ENCODE data around the gene PCBD2.
"Not testable (repeated sequence)": the region's sequence is repeated elsewhere in the genome, so short reads cannot be mapped to it uniquely, and the experiment has no call there.

PCBD2 gene

GRCh38 chr5:134994560-134995156 lies 89.7 kb downstream of the PCBD2 start:
- no peak for TF ChIP-seq ZNF274 (IDR thresholded peaks at IDR 0.05; ENCODE audit: low read depth, low read length)
- H3K4me3 ChIP-seq (ENCODE audit: low read length), result no peak overlapping the region

- H3K4me3 ChIP-seq (ENCODE audit: low read length), result no peak overlapping the region
- no peak for TF ChIP-seq ZNF274 (IDR thresholded peaks at IDR 0.05; ENCODE audit: low read depth, low read length)
These were observed 91.0 kb downstream of the PCBD2 start for GRCh38 chr5:134995850-134996402.

GRCh38 chr5:134997015-134997414 lies 92.1 kb downstream of the PCBD2 start:
- no peak for TF ChIP-seq ZNF274 (IDR thresholded peaks at IDR 0.05; ENCODE audit: low read depth, low read length)
- H3K4me3 ChIP-seq (ENCODE audit: low read length), result no peak overlapping the region

- not testable (repeated sequence) for H3K4me3 ChIP-seq (ENCODE audit: low read length)
These were observed 93.1 kb downstream of the PCBD2 start for GRCh38 chr5:134998068-134998467.

GRCh38 chr5:135004376-135004775 lies 99.4 kb downstream of the PCBD2 start:
- no peak overlapping the region for H3K4me3 ChIP-seq (ENCODE audit: low read length)
- no peak for TF ChIP-seq ZNF274 (IDR thresholded peaks at IDR 0.05; ENCODE audit: low read depth, low read length)

GRCh38 chr5:135005076-135005475 lies 100.1 kb downstream of the PCBD2 start:
- H3K4me3 ChIP-seq (ENCODE audit: low read length), result no peak overlapping the region
- TF ChIP-seq ZNF274 (IDR thresholded peaks at IDR 0.05; ENCODE audit: low read depth, low read length), result no peak

GRCh38 chr5:135007305-135007704 lies 102.4 kb downstream of the PCBD2 start:
- no peak overlapping the region for H3K4me3 ChIP-seq (ENCODE audit: low read length)
- no peak for TF ChIP-seq ZNF274 (IDR thresholded peaks at IDR 0.05; ENCODE audit: low read depth, low read length)

GRCh38 chr5:135007749-135008363 lies 102.9 kb downstream of the PCBD2 start:
- TF ChIP-seq ZNF274 (IDR thresholded peaks at IDR 0.05; ENCODE audit: low read depth, low read length), result no peak
- no peak overlapping the region for H3K4me3 ChIP-seq (ENCODE audit: low read length)

GRCh38 chr5:135008556-135008955 lies 103.6 kb downstream of the PCBD2 start:
- TF ChIP-seq ZNF274 (IDR thresholded peaks at IDR 0.05; ENCODE audit: low read depth, low read length), result no peak
- H3K4me3 ChIP-seq (ENCODE audit: low read length), result no peak overlapping the region

GRCh38 chr5:135008981-135009735 lies 104.2 kb downstream of the PCBD2 start:
- H3K4me3 ChIP-seq (ENCODE audit: low read length), result no peak overlapping the region
- no peak for TF ChIP-seq ZNF274 (IDR thresholded peaks at IDR 0.05; ENCODE audit: low read depth, low read length)

GRCh38 chr5:135009736-135010501 lies 105.0 kb downstream of the PCBD2 start:
- no peak for TF ChIP-seq ZNF274 (IDR thresholded peaks at IDR 0.05; ENCODE audit: low read depth, low read length)
- H3K4me3 ChIP-seq (ENCODE audit: low read length), result no peak overlapping the region

- H3K4me3 ChIP-seq (ENCODE audit: low read length), result no peak overlapping the region
- TF ChIP-seq ZNF274 (IDR thresholded peaks at IDR 0.05; ENCODE audit: low read depth, low read length), result no peak
These were observed 105.8 kb downstream of the PCBD2 start for GRCh38 chr5:135010502-135011354.

GRCh38 chr5:135011355-135012032 lies 106.6 kb downstream of the PCBD2 start:
- TF ChIP-seq ZNF274 (IDR thresholded peaks at IDR 0.05; ENCODE audit: low read depth, low read length), result no peak
- H3K4me3 ChIP-seq (ENCODE audit: low read length), result no peak overlapping the region
